ENCODE measurements around the gene MIPEP. TPM values are rescaled to one million over a fixed set of nuclear protein-coding genes. Genes with fewer than 3 reads are reported as not detected.

The MIPEP gene
- total and polyA plus RNA-seq, 2 experiments from 2014 or later = 17.1 to 19.8 TPM

- H3K79me2 ChIP-seq = no peaks in the 10 kb centered on the region
- peak overlapping the region; percentile 28 for H3K27ac ChIP-seq
- no peaks in the 10 kb centered on the region for H3K27me3 ChIP-seq
- no peaks in the 10 kb centered on the region for H3K9me3 ChIP-seq (ENCODE audit: low read depth)
- WGBS (ENCODE audit: low lambda C conversion rate, missing lambda C conversion rate) = 93% methylated on average over 9 of the region's 9 CpGs
- H3K36me3 ChIP-seq (replicated peaks; ENCODE audit: insufficient read depth, low read depth) = no peaks in the 10 kb centered on the region
- peaks cover 11% of the 10 kb centered on the region for H3K4me1 ChIP-seq (ENCODE audit: insufficient read depth)
- no peak overlapping the region for H3K4me3 ChIP-seq
- H2AFZ ChIP-seq = no peak overlapping the region
- no peaks in the 10 kb centered on the region for H4K20me1 ChIP-seq (ENCODE audit: insufficient read depth, poor library complexity, severe bottlenecking)
- no peak overlapping the region for H3K4me2 ChIP-seq
- no peaks in the 10 kb centered on the region for H3K9me2 ChIP-seq (replicated peaks; ENCODE audit: insufficient read depth)
- DNase-seq (ENCODE audit: low spot score) = no peak
- TF ChIP-seq CTCF (IDR thresholded peaks at IDR 0.05; ENCODE audit: poor library complexity) = no peak
- TF ChIP-seq EZH2 (IDR thresholded peaks at IDR 0.05; ENCODE audit: borderline replicate concordance) = no peak
- TF ChIP-seq EZH2phosphoT487 (IDR thresholded peaks at IDR 0.05; ENCODE audit: low read depth, severe bottlenecking, unreplicated experiment) = no peak
Measured at GRCh38 chr13:23866420-23867026, 22.7 kb downstream of the MIPEP start.

GRCh38 chr13:23865906-23866305 lies 23.3 kb downstream of the MIPEP start:
- 94% methylated on average over 7 of the region's 7 CpGs for WGBS (ENCODE audit: low lambda C conversion rate, missing lambda C conversion rate)
- DNase-seq (ENCODE audit: low spot score) = no peak
- H4K20me1 ChIP-seq (ENCODE audit: insufficient read depth, poor library complexity, severe bottlenecking) = no peaks in the 10 kb centered on the region
- H3K4me3 ChIP-seq = no peak overlapping the region
- no peak overlapping the region for H2AFZ ChIP-seq
- H3K79me2 ChIP-seq = no peaks in the 10 kb centered on the region
- no peaks in the 10 kb centered on the region for H3K36me3 ChIP-seq (replicated peaks; ENCODE audit: insufficient read depth, low read depth)
- no peak overlapping the region for H3K4me2 ChIP-seq
- TF ChIP-seq EZH2phosphoT487 (IDR thresholded peaks at IDR 0.05; ENCODE audit: low read depth, severe bottlenecking, unreplicated experiment) (no peak), CTCF (IDR thresholded peaks at IDR 0.05; ENCODE audit: poor library complexity) (no peak), EZH2 (IDR thresholded peaks at IDR 0.05; ENCODE audit: borderline replicate concordance) (no peak)
- no peaks in the 10 kb centered on the region for H3K27me3 ChIP-seq
- H3K27ac ChIP-seq = no peak overlapping the region
- H3K9me3 ChIP-seq (ENCODE audit: low read depth) = no peaks in the 10 kb centered on the region
- no peaks in the 10 kb centered on the region for H3K9me2 ChIP-seq (replicated peaks; ENCODE audit: insufficient read depth)
- peaks cover 11% of the 10 kb centered on the region for H3K4me1 ChIP-seq (ENCODE audit: insufficient read depth)

GRCh38 chr13:23865026-23865425 lies 24.2 kb downstream of the MIPEP start:
- no peak overlapping the region for H3K4me2 ChIP-seq
- TF ChIP-seq EZH2phosphoT487 (IDR thresholded peaks at IDR 0.05; ENCODE audit: low read depth, severe bottlenecking, unreplicated experiment) (no peak), EZH2 (IDR thresholded peaks at IDR 0.05; ENCODE audit: borderline replicate concordance) (no peak), CTCF (IDR thresholded peaks at IDR 0.05; ENCODE audit: poor library complexity) (no peak)
- H3K9me3 ChIP-seq (ENCODE audit: low read depth) = no peaks in the 10 kb centered on the region
- H3K36me3 ChIP-seq (replicated peaks; ENCODE audit: insufficient read depth, low read depth) = no peaks in the 10 kb centered on the region
- H3K9me2 ChIP-seq (replicated peaks; ENCODE audit: insufficient read depth) = no peaks in the 10 kb centered on the region
- WGBS (ENCODE audit: low lambda C conversion rate, missing lambda C conversion rate) = 62% methylated on average over 1 of the region's 1 CpG
- H3K4me1 ChIP-seq (ENCODE audit: insufficient read depth) = peaks cover 11% of the 10 kb centered on the region
- H3K79me2 ChIP-seq = no peaks in the 10 kb centered on the region
- no peak for DNase-seq (ENCODE audit: low spot score)
- no peak overlapping the region for H3K4me3 ChIP-seq
- H3K27me3 ChIP-seq = no peaks in the 10 kb centered on the region
- H4K20me1 ChIP-seq (ENCODE audit: insufficient read depth, poor library complexity, severe bottlenecking) = no peaks in the 10 kb centered on the region
- H3K27ac ChIP-seq = no peak overlapping the region
- H2AFZ ChIP-seq = no peak overlapping the region

Measured in hepatocyte (in vitro differentiated cells).